Psoas muscle (tissue), 8 donors: ENCODE measurements around the gene SEC63. TPM values are rescaled to one million over a fixed set of nuclear protein-coding genes. Genes with fewer than 3 reads are reported as not detected.

Experiments used
- ATAC-seq, 4 donors: fragments of 200-7000 bp; cut with Tn5 transposase; one replicate each; pipeline ENCODE4 v1.9.1; 2020; ENCODE audit warnings: moderate library complexity in 3 of 4, mild to moderate bottlenecking in 2 of 4
- DNase-seq, 2 donors: peaks; one replicate each; pipeline ENCODE4 v3.0.0-alpha.2; 2020
- H3K27ac ChIP-seq: fragments of 200-600 bp; one replicate; pipeline ENCODE4 v1.8.0; 2022
- H3K27me3 ChIP-seq, 3 donors: fragments of 200-600 bp in 1 of 3; one replicate each; pipeline versions ENCODE4 v1.6.1 to v1.8.0; 2013 to 2022; ENCODE audit warnings: low read length in 2 of 3, mild to moderate bottlenecking in 2 of 3, moderate library complexity in 1 of 3; ENCODE audit not compliant: insufficient read depth in 3 of 3
- H3K36me3 ChIP-seq, 2 donors: fragments of 200-600 bp in 1 of 2; one replicate each; pipeline versions ENCODE4 v1.6.1 to v1.8.0; 2013 to 2022; ENCODE audit warnings: low read depth in 1 of 2, mild to moderate bottlenecking in 1 of 2, moderate library complexity in 1 of 2; ENCODE audit not compliant: insufficient read depth in 1 of 2
- H3K4me1 ChIP-seq: fragments of 200-600 bp; one replicate; pipeline ENCODE4 v1.8.0; 2022
- H3K4me3 ChIP-seq: fragments of 200-600 bp; one replicate; pipeline ENCODE4 v1.8.0; 2022; ENCODE audit warnings: mild to moderate bottlenecking
- H3K9me3 ChIP-seq: fragments of 200-600 bp; one replicate; pipeline ENCODE4 v1.8.0; 2022
- WGBS, 3 donors: extraction: QIAGEN DNeasy Blood & Tissue Kit; methylation state at CpG; one replicate each; pipeline versions ENCODE4 v1.1.6 to v1.1.7; 2013; 5-methylcytosine and 5-hydroxymethylcytosine counted together
- intact Hi-C, 2 donors: fragments of 100-400 bp; cut with DNase I; formaldehyde crosslinking; loops; one replicate each; pipeline versions ENCODE4 v1.11.0 to v1.14.2; 2022
- polyA plus RNA-seq, 3 donors: library from polyadenylated mRNA; stranded (reverse); fragments of 200-250 nt; gene quantifications; one replicate each; pipeline ENCODE4 v1.2.3, GENCODE V29; 2013
- total RNA-seq, 4 donors: library from RNA; stranded (reverse); fragmentation: NEBNext Ultra II Directional in 2 of 4; extraction: Animal tissue kit (Norgen Biotek cat#: 25700) in 2 of 4; gene quantifications; one replicate each; pipeline versions ENCODE4 v1.2.1 to v1.2.4, GENCODE V29; 2021 to 2023
- TF ChIP-seq, protein P1 (sequence below): fragments of 200-600 bp; IDR thresholded peaks from one replicate; pipeline ENCODE4 v1.8.0; 2022; ENCODE audit warnings: antibody characterized with exemption
- donor health status: healthy with polysubstance abuse.
- donor health status: DM: no; HTN: no; CAD: no; lungs with moderate emphysema.
- donor health status: Bipolar disorder and iron deficiency.
- donor health status: healthy.
- donor health status: DM: yes; HTN: yes; CAD: no.
- donor health status: DM: no; HTN: no; CAD: no.
- donor health status: DM: no; HTN: no; CAD: no.
- donor health status: DM: yes; HTN: yes; CAD: no.

The SEC63 gene
- total and polyA plus RNA-seq, 7 donors = 15.1 to 53.8 (median 23.2) TPM

DNA sequence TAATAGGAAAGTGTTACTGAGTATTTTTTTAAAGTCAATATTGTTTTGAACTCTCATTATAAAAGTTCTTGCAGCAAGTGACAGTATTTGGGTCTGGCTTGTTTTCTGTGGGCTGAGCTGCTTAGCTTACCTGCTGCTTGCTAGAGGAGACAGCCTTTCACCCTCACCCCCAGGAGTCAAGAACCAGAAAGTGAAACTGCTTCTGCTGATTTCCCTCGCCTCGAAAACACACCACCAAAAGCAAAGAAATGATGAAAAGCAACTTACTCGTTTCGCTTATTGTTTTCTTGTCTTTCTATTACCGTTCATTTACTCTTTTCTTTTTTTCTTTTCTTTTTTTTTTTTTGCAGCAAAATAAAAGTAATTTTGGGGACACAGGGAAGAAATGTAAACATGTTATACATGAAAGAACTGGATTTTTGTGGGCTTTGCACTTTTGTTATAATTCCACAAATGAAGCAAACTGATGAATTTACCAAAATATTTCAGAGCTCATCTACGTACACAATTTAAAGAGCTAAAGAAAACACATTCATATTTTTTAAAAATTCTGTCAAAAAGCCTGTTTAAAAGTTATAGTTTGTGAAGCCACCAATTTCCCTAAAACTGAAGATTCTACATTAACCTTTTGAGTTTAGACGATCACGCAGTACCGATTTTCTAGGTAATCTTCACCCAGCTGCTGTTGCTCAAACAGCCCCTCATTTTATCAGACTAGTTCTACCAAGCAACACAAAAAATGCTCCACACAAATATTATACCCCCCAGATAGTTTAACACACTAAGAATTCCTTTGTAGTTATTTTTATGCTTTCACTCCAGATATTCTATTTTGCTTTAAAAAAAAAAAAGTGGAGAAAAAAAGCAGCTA, 135.6 kb downstream of the SEC63 start:
- Histone ChIP-seq H3K4me3 (no peak overlapping the region), H3K27me3 (no peaks in the 10 kb centered on the region), H3K36me3 (no peaks in the 10 kb centered on the region), H3K9me3 (no peaks in the 10 kb centered on the region), H3K4me1 (peaks cover 14% of the 10 kb centered on the region), H3K27ac (no peak overlapping the region)
- 84 to 91% (median 90%) methylated on average over 9 of the region's 9 CpGs for WGBS, 3 donors
- ATAC-seq = no peak
- TF ChIP-seq, protein P1, sequence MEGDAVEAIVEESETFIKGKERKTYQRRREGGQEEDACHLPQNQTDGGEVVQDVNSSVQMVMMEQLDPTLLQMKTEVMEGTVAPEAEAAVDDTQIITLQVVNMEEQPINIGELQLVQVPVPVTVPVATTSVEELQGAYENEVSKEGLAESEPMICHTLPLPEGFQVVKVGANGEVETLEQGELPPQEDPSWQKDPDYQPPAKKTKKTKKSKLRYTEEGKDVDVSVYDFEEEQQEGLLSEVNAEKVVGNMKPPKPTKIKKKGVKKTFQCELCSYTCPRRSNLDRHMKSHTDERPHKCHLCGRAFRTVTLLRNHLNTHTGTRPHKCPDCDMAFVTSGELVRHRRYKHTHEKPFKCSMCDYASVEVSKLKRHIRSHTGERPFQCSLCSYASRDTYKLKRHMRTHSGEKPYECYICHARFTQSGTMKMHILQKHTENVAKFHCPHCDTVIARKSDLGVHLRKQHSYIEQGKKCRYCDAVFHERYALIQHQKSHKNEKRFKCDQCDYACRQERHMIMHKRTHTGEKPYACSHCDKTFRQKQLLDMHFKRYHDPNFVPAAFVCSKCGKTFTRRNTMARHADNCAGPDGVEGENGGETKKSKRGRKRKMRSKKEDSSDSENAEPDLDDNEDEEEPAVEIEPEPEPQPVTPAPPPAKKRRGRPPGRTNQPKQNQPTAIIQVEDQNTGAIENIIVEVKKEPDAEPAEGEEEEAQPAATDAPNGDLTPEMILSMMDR = no peak
- no peak for DNase-seq
- intact Hi-C loops = no loop called here

DNA sequence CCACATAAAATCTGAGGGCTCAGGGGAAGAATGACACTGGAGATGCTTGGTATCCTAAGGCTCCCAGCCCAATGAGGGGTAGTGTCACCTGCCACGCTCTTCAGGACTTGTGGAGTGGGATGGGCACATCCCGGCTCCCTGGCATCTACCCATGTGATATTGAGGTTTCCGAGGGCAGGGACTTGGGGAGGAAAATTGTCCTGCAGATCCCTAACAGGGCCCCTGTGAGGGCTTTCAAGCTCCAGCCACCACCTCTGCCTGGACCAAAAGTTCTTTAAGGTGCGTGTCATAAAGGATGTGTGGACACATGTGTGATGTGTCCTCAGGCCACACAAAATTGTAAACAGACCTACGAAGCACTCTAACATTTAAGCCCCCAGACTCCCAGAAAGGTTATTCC, 136.4 kb downstream of the SEC63 start:
- intact Hi-C loops = no loop called here
- H3K9me3 ChIP-seq = no peaks in the 10 kb centered on the region
- TF ChIP-seq, protein P1 = no peak
- DNase-seq = no peak
- 77 to 85% (median 81%) methylated on average over 5 of the region's 5 CpGs for WGBS, 3 donors
- ATAC-seq = no peak
- peaks cover 14% of the 10 kb centered on the region for H3K4me1 ChIP-seq
- no peaks in the 10 kb centered on the region for H3K27me3 ChIP-seq
- no peaks in the 10 kb centered on the region for H3K36me3 ChIP-seq
- H3K27ac ChIP-seq = no peak overlapping the region
- H3K4me3 ChIP-seq = no peak overlapping the region

DNA sequence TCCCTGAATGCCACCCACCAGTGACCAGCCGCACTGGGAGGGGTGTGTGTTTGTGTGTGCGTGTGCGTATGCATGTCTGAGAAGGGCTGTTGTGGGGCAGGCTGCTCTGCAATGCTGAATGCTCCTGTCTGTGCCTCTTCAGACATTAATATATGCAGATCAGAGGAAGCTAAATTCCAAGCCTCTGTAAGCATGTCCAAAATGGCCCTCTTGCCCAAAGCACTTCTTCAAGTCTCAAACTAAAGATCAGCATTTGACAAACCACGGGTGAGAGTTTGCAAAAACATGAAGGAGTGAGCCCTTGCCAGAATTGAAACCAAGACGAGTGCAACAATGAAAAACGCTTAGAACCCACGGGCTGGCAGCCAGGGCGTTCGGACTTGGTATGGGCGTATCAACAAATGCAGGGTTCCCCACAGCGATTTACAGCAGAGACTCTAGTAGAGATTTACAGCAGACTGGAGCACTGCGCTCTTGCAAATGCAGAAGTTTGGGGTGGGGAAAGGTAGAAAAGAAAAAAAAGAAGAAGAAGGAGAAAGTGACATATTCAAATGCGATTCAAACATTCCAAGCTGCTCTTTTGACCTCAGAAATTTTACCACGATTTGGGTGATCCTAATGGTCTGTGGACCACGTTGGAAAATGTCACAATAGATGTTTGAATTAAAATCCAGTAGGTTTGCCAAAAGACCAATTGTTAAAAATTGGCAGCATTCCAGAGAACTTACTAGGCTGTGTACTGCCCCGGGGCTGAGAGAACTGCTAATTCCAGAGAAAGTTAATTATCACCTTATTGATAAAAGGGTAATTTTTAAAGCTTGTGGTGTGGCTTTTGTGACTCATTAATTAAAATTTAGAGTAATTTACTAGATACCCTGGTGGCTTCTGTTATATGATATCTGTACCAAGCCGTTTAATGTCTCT, 137.4 kb downstream of the SEC63 start:
- Histone ChIP-seq H3K27me3 (no peaks in the 10 kb centered on the region), H3K36me3 (no peaks in the 10 kb centered on the region), H3K4me1 (peaks cover 14% of the 10 kb centered on the region), H3K27ac (no peak overlapping the region), H3K4me3 (peak overlapping the region; percentile 59), H3K9me3 (no peaks in the 10 kb centered on the region)
- ATAC-seq = peak in 3 of 4 donors; percentile 30 to 59 (median 40)
- DNase-seq = no peak
- WGBS, 3 donors = 16 to 19% (median 17%) methylated on average over 17 of the region's 17 CpGs
- TF ChIP-seq, protein P1 = no peak
- intact Hi-C loops = no loop called here

DNA sequence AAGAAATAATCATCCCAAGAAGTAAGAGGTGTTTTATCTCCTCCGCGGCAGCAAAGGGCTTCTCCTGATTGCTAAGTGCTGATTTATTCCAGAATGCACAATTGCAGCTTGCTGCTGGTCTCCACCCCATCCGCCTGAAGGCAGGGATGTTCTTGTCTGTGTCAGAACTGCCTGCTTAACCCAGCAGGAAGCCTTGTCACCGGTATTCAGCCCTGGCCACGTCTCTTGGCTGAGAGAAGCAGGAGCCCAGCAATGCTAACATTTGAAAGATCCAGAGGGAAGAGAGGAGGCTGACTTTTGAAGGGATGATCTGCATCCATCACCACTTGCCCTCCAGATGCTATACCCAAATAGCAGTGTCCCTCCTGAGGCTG, 138.1 kb downstream of the SEC63 start:
- no peaks in the 10 kb centered on the region for H3K9me3 ChIP-seq
- H3K27ac ChIP-seq = no peak overlapping the region

More for the DNA sequence above, 138.1 kb downstream of the SEC63 start:
- H3K36me3 ChIP-seq = no peaks in the 10 kb centered on the region
- peaks cover 14% of the 10 kb centered on the region for H3K4me1 ChIP-seq
- intact Hi-C loops = no loop called here
- H3K27me3 ChIP-seq = no peaks in the 10 kb centered on the region
- DNase-seq = no peak
- H3K4me3 ChIP-seq = peak overlapping the region; percentile 59
- peak in 3 of 4 donors; percentile 11 to 37 (median 17) for ATAC-seq
- TF ChIP-seq, protein P1 = no peak
- 26 to 46% (median 31%) methylated on average over 5 of the region's 5 CpGs for WGBS, 3 donors
